GM21360 (cell line): Measurements from ENCODE around the gene ZBTB21.

ENCODE experiments used
- ATAC-seq: cut with Tn5 transposase; IDR thresholded peaks from one replicate; pipeline ENCODE4 v1.9.1; 2021; ENCODE audit warnings: mild to moderate bottlenecking, moderate library complexity; ENCODE audit not compliant: unreplicated experiment

Gene ZBTB21

DNA sequence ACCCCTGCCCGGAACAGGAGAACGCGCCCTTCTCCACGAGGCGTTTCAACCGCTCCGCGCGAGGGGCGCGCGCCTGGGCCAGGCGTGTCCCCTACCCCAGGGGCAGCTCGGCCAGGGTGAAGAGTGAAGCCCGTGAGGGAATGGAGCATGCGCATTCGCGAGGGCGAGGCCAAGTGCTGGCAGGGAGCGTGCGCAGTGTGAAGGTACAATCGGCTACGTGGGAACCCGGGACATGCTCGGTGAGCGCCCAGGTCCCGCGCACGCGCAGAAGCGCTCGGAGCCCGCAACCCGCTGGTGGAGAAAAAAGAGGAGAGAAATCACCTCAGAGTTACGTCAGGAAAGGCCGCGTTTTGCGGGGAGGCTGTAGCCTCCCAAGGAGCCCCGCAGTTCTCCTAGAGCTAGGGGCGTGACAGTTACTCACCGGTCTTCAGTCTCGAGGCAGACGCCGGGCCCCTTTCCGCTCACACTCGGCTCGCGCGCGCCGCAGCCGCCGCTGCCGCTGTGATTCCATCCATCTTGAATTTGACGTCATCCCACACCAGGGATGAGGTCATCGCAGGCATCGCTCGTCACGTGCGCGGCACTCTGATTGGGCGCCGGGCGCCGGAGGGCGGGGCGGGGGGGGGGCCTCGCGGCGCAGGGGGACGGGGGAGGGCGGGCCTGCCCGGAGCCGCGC, at the start of gene ZBTB21:
TSS of gene ZBTB21 (minus strand) at position 530 of the 676 bp plus-strand sequence. CDS start 16,265 bp downstream, outside the sequence.
- peak; percentile 53 for ATAC-seq

DNA sequence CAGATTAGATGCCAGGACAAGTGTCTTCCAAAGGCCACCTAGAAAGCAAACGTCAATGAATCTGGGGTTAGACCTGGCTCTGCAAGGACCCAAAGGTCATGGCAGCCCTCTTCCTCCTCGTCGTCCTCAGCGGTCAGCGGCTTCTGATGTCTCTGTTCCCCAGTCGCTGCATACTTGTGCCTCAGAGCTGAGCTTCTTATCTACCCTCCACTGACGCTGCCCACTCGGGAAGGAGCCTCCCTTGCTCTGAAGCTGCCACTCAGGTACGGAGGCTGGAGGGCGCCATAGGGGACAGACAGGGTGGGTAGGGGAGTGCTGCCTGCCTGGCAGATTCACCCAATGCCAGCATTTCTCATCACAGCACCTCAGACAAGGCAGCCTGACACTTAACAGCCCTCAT, 49.6 kb upstream of the ZBTB21 start:
- no peak for ATAC-seq

DNA sequence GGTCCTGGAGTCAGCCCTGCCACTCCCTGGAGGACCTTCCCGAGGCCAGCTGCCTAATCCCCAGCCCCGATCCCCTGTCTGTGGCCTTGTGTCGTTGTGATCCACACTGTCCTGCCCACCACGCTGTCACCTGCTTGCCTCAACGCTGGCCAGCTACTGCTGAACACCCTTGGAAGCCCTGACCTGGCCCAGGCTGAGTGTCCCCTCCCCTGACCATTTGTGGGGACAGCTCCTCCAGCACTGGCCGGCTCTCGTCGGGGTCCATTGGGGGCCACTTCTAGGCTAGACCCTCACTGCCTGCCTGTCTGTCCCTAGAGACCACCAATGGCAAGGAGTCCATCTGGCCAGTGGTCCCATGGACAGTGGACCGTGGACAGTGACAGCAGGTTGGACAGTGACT, 49.0 kb upstream of the ZBTB21 start:
- no peak for ATAC-seq

DNA sequence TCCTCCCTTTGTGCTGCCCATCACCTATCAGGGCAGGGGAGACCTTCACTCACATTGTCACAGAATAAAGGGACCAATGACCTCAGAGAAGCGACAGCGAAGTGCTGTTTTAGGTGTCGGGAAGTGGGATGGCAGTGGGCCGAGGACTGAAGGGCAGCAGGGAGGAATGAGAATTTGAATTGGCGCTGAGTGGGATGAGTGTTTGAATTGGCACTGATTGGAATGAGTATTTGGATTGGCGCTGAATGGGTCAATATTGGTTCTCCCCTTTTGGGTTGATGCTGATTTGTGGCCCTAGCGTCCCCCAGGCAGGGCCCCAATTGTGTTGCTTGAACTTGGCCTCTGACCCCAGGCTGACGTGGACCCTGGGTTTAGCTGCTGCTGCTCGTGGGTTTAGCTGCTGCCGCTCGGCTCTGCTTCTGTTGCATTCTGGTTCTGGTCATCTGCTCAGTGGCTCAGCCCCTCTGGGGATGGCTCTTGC, 48.5 kb upstream of the ZBTB21 start:
- no peak for ATAC-seq

DNA sequence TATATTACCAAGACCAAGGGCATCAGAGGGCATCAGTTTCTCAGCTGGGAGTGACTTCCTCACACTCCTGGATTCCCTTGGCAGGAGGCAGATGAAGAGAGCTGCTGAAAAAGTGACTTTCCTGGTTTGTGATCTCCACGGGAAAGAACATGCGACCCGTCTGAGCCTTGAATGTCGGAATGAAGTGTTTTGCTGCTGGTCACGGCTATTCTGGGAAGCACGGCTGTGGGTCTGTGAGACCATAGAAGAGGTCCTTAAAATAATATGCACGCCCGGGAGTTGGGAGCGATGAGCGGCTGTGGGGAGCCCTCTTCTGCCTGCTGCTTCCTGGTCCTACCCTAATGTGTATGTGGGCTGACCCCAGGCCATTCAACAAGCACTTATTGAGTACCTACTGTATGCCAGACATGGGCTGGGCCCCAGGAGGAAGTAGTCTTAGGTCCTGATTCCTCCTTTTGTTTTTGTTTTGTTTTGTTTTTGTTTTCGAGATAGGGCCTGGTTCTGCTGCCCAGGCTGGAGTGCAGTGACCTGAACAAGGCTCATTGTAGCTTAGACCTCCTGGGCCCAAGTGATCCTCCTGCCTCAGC, 47.8 kb upstream of the ZBTB21 start:
- no peak for ATAC-seq

DNA sequence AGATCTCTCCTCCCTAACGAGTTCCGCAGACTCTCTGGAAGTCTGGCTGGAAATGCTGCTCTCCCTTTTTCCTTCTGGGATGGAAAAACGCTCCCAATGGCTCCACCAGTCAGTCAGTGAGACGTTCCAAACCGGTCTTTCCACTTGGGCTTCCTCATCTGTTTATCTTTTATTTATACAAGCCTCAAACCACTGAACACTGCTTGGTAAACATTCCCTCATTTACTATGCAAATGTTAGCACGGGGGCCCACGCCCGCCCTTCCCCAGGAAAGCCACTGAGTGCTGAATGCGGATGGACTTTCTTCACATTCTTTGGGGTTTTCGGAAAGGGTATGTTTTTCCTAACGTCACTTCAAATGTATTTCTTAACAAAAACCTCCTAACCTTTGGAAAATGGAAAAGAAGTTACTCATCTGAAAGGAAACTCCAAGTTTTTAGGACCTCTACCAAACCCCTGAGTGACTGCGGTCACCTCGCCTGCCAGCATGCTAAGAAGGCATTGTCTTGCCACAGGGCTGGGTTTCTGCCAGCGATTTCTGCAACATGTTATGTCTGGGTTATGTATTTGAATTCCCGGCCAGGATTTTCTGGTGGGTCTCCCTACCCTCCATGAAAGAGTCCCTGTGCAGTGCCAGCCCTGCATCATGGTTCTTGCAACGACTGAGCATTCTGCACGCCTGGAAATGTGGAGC, 47.0 kb upstream of the ZBTB21 start:
- ATAC-seq: no peak

DNA sequence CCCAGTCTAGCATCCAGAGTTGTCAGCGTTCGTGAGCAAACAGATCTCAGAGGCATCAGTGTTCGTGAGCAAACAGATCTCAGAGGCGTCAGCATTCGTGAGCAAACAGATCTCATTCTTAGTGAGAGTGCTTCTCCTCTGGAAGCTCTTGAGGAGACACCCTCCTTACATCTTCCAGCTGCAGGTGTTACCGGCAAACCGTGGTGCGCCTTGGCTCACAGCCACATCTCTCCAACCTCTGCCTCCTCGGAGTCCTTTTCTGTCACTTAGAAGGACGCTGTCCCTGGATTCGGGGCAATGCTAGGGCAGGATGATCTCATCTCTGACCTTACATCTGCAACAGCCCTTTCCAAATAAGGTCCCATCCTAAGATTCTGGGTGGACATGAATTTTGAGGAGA, 46.3 kb upstream of the ZBTB21 start:
- ATAC-seq: no peak

DNA sequence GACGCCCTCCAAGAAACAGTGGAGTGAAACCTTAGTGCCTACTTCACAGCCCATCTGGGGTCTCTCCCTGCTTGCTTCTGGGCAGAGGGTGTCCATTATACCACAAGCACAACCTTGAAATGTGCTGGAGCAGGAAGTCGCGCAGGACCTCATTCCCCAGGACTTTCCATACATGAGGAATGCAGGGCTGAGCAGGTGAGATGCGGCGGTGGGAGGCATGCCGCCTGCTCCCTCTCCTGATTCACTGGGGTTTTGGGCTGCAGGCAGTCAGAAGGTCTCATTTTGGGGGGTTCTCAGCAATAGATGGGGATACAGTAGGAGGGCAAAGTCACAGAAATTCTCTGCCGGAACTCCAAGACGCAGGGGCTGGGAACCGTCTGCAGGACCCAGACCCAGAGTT, 45.3 kb upstream of the ZBTB21 start:
- no peak for ATAC-seq

DNA sequence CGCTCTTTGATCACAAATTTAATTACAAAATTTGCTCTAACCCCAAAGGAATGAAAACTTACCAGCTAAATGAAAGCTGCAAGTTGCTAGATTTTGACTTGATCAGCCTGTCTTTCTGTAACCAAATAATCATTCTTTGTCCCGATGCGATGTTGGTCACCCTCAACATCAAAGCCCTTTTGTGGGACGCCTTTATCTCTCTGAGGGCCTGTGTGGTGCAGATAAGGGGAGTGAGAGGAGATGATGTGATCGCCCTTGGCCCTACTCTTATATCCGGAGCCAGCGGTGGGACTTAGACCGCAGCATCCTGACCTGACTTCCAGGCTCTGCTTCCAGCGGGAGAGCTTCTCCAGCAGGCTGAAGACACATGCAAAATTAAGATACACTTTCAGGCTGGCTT, 41.6 kb upstream of the ZBTB21 start:
- ATAC-seq: no peak

DNA sequence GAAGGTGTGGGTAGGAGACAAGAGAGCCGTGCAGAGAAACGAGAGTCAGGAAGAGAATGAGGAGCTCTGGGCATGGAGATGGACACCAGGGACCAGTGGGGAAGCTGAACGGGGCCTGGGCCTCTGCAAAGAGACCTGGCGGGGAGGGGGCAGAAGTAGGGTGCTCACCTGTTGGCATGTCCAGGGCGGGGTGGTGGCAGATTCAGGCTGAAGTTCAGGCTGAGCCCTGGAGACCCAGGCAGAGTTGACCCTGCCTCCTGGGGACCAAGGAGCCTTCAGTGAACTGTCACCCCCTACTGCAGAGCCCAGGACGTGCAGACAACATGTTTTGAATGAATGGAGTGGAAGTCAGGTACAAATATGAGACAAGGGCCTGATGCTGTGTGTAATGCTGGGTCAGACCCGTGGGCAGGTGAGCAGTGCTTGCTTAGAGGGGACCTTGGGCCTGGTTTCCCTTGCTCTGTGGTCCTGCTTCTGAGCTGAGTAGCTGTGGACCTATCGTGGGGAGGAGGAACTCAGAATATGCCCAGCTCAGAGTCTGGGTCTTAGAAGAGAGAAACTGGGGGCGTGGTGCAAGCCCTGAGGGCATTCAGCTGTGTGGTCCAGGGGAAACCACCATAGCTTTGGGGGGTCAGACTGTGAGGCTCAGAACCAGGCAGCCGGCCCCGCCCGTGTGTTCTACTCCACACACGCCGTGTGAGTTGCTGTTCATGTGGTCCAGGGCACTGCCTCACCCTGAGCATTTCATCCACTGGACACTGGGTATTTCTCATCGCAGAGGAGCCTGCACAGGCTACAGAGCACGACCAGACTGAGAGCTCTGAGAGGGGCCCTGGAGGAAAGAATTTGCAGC, 39.6 kb upstream of the ZBTB21 start:
- no peak for ATAC-seq

DNA sequence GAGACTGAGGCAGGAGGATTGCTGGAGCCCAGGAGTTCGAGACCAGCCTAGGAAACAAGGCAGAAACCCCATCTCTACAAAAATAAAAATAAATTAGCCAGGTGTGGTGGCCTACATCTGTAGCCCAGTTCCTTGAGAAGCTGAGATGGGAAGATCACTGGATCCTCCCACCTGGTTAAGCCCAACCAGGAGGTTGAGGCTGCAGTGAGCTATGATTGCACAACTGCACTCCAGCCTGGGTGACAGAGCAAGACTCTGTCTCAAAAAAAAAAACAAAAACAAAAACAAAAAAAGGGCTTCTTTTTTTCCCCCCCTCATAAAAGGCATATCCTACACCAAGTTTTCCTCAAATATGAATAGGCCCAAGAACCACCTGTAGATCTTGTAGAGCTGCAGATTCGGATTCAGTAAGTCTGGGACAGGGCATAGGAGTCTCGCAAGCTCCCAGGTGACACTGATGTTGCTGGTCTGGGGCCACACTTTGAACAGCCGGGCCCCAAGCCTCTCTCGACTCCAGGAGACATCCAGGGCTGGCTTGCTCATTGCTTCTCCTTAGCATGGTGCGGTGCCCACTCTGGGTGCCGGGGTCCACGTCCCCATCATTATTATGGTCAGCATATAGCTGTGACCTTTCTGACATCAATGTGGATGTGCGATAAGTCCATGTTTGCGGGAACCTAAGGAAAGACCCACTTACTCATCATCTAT, 38.9 kb upstream of the ZBTB21 start:
- no peak for ATAC-seq

DNA sequence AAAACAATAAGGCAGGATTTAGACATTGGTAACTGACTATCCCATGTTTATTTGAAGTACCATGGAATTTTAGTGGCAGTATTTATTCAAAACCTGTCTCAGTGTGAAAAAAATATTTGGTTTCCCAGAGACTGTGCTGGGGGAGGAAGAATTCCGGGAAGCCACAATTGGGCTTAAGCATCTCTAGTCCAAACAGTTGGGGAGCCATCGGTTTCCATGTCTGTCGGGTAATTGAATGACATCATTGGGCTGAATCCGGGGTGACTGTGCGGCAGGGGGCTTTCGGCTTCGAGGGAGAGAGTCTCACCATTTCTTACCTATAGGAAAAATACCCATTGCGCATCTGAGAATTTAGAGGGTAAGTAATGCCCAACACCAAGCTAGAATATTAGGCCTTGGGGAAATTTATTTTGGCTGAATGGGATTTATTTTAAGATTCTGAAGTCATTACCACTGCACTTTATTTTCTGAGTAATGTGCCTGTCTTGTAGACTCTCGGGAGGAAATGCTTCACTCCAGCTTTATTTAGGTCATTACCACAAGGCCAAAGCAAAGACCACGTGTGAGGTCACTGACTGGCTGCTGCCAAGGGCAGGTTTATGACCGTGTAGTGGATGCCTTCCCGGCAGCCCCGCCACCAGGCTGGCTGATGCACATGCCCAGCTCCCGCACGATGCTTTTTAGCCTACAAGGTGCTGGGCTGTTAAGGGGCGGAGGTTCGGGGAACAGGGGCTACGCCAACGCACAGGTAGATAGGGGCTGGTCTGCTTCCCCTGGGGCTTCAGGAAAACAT, 37.9 kb upstream of the ZBTB21 start:
- ATAC-seq: no peak

DNA sequence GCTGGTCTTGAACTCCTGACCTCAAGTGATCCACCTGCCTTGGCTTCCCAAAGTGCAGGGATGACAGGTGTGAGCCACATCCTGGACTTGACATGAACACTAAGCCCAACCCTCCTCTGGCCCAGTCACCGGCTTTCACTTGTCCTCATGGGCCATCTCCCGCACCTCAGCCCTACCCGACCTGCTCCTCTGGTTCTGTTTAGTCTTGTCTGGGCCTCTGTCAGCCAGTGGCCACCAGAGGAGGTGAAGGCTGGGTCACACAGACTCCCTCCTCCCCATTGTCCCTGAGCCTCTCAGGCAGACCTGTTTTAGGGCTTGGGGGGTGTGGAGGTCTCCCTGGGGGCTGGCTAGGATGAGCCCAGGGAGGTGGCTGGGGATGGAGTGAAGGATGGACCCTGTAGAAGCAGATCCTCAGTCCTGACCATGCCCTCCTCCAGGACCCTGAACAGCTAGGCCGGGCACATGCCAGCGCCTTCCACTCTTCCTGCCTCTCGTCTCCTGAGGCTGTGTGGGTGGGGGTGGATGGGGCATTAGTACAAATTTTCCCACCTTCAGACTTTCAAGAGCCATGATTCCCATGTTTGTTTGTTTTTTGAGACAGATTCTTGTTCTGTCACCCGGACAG, 34.8 kb upstream of the ZBTB21 start:
- no peak for ATAC-seq

DNA sequence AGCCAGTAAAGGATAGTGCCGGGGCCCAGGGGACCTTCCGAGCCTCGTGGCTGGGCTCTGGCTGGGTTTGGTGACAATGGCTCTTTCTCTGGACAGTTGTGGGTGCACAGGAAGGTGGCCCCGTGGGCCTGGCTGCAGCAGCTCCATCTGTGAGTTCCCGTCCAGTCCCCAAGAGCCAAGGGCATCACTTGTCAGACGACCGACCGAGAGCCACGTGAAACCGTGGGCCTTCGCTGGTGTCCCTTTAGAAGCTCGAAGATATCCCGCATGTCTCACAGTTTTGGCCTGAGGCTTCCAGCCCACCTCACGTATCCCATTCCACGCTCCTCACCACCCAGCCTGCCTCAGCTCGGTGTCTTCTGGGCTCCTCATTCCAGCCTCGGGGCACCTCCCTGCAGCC, 33.8 kb upstream of the ZBTB21 start:
- ATAC-seq: no peak

DNA sequence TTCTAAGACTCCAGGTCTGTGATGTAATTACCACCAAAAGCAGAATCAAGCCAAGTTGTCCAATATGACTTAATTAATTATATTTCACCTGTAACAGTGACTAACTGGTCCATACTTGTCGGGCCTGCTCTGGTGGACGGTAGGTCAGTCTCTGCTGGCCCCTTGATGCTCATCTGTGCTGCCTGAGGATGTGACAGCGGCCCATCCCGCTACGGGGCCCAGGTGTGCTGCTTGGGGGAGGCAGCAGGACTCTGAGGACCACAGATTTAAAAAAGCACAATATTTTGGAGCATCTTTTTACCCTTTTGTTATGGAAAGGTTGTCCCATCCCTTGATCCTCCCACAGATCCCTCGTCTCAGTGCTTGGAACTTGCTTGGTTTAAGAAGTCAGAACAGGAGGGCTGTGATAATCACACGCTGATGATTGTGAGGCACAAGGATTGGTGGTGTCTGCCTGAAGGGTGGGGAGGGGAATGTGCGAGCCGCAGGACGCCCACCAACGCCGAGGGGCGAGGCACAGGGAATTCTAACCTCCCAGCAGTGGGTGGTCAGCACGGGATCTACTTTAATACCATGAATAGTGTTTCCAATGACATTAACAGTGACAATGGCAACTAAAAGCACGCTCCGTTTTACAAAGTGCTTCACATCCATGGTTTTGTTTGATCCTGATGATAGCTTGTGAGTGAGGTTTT, 33.2 kb upstream of the ZBTB21 start:
- ATAC-seq: no peak

DNA sequence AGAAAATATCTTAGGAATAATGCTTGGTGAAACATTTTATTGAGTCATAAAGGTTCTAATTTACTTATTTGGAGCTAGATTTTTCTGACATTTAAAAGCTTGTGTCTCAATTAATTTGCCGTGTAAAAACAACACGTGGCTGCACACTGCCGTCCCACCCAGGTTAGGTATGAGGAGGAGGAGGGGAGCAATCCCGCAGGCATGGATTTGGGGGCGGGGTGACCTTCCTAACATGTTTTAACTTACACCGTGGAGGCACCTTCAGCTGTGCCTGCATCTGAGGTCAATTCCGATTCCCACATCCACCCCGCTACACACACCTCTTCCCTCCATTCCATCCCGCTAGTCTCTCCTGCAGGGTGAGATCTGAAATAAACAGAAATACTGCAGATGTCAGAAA, 32.5 kb upstream of the ZBTB21 start:
- ATAC-seq: no peak

DNA sequence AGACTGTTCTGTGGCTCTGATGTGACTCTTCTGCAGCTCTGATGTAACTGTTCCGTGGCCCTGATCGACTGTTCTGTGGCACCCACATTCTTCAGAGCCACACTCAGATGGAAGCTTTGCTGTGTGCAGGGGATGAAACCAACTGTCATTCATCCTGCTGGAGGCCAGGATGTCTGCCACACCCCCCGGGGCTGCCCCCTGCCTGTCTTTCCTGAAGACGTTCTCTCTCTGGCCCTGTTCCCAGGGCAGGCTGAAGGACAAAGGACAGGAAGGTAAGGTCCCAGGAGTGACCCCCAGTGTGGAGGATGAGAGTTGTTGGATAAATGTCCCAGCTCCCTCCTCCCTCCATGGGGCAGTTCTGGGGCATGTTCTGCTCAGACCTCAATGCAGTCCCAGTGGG, 31.6 kb upstream of the ZBTB21 start:
- no peak for ATAC-seq

DNA sequence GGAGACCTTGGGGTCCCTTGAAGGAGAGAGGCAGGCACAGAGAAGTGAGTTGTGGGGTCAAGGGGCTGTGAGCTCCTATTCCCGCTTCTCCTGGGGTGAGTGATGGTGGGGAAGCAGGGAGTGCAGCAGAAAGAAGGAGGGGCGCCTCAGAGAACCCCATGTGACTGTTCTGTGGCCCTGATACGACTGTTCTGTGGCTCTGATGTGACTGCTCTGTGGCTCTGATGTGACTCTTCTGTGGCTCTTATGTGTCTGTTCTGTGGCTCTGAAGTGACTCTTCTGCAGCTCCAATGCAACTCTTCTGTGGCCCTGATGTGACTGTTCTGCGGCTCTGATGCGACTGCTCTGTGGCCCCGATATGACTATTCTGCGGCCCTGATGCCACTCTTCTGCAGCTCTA, 31.1 kb upstream of the ZBTB21 start:
- no peak for ATAC-seq
